ENCODE measurements around the gene LAPTM5. TPM values are rescaled to one million over a fixed set of nuclear protein-coding genes. Genes with fewer than 3 reads are reported as not detected.

The LAPTM5 gene
- total RNA-seq, 1 experiment from 2014 or later: 0.15 TPM

DNA sequence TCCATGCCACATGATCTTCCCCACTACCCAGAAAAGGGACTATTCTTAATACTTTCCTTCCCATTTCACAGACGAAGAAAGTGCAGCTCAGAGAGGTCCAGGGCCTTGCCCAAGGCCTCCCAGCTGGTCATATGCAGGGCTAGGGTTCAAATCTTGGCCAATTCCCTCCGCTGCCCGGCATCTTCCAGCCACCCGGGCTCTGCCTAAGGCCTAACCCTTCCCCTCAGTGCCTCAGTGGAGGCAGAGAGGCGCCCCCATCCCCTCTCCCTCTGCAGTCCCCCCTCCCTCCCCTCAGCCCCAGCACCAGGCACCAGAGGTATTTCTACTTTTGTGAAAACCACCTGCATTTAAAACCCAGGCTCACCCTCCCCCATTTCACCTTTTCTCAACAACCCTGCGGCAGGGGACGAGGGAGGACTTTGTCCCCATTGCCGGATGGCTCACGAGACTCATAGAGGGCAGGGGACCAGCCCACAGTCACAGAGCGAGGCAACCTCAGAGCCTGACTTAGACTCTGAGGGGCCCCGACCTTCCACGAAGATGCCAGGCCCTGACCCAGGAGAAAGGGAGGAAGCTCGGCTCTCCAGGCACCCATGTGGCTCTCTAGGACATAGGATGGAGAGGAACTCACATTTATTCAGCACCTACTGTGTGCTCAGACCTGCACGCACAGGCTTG is 12.3 kb downstream of the LAPTM5 start:
- no peaks in the 10 kb centered on the region for H3K79me2 ChIP-seq (ENCODE audit: insufficient read depth, low read length)
- H2AK5ac ChIP-seq (ENCODE audit: insufficient read length, low read length): no peak overlapping the region
- H4K20me1 ChIP-seq (ENCODE audit: control insufficient read depth, insufficient read depth, insufficient read length): no peaks in the 10 kb centered on the region
- no peak overlapping the region for H4K8ac ChIP-seq (replicated peaks; ENCODE audit: insufficient read length, low read depth, low read length)
- TF ChIP-seq, protein P1, sequence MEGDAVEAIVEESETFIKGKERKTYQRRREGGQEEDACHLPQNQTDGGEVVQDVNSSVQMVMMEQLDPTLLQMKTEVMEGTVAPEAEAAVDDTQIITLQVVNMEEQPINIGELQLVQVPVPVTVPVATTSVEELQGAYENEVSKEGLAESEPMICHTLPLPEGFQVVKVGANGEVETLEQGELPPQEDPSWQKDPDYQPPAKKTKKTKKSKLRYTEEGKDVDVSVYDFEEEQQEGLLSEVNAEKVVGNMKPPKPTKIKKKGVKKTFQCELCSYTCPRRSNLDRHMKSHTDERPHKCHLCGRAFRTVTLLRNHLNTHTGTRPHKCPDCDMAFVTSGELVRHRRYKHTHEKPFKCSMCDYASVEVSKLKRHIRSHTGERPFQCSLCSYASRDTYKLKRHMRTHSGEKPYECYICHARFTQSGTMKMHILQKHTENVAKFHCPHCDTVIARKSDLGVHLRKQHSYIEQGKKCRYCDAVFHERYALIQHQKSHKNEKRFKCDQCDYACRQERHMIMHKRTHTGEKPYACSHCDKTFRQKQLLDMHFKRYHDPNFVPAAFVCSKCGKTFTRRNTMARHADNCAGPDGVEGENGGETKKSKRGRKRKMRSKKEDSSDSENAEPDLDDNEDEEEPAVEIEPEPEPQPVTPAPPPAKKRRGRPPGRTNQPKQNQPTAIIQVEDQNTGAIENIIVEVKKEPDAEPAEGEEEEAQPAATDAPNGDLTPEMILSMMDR (conservative IDR thresholded peaks at IDR 0.05): no peak
- DNase-seq: no peak
- no peak overlapping the region for H3K27ac ChIP-seq (ENCODE audit: insufficient read length, low read depth, low read length)
- peaks cover 3% of the 10 kb centered on the region; the same call in 1 of the 2 replicates for H3K27me3 Mint-ChIP-seq (ENCODE audit: low read depth)
- no peaks in the 10 kb centered on the region for H3K23me2 ChIP-seq (ENCODE audit: insufficient read length, low read depth, low read length, poor library complexity, severe bottlenecking)
- H2AFZ ChIP-seq (ENCODE audit: low read length): no peak overlapping the region
- WGBS (ENCODE audit: extremely low coverage, insufficient read length, low lambda C conversion rate): no CpG with 5 or more reads among the region's 14 CpGs
- H2BK5ac ChIP-seq (ENCODE audit: insufficient read length, low read length): no peak overlapping the region
- no peak overlapping the region for H4K91ac ChIP-seq (ENCODE audit: insufficient read length, low read depth, low read length)
- H3K4me1 Mint-ChIP-seq: peaks cover 47 to 50% of the 10 kb centered on the region in 2 experiments
- no peak overlapping the region for H3K27ac Mint-ChIP-seq
- H3K56ac ChIP-seq (ENCODE audit: insufficient read length, low read depth, low read length): no peak overlapping the region
- no peak overlapping the region for H3K23ac ChIP-seq (ENCODE audit: insufficient read length, low read depth, low read length)
- H3K4me2 ChIP-seq (ENCODE audit: insufficient read depth, insufficient read length, low read length): no peak overlapping the region
- H3K27me3 ChIP-seq (ENCODE audit: insufficient read depth, low read length): no peaks in the 10 kb centered on the region
- no peak overlapping the region for H4K5ac ChIP-seq (ENCODE audit: insufficient read length, low read depth, low read length)
- H3K9me3 Mint-ChIP-seq: no peaks in the 10 kb centered on the region
- H3K18ac ChIP-seq (ENCODE audit: insufficient read length, low read depth, low read length): no peak overlapping the region
- no peaks in the 10 kb centered on the region for H3K9me3 ChIP-seq (ENCODE audit: control insufficient read depth, low read depth, low read length)
- H3K14ac ChIP-seq (ENCODE audit: insufficient read depth, low read length): no peak overlapping the region
- H3K4me3 Mint-ChIP-seq: no peak overlapping the region
- H3K4ac ChIP-seq (ENCODE audit: low read depth, low read length): no peak overlapping the region
- H3T11ph ChIP-seq (ENCODE audit: low read length): no peak overlapping the region
- no peaks in the 10 kb centered on the region for H3K79me1 ChIP-seq (ENCODE audit: insufficient read depth, low read depth, low read length, poor library complexity, severe bottlenecking)
- H2BK20ac ChIP-seq (ENCODE audit: low read depth, low read length, poor library complexity, severe bottlenecking): no peak overlapping the region
- no peaks in the 10 kb centered on the region for H3K36me3 Mint-ChIP-seq (ENCODE audit: insufficient read depth in 1 of 3, low read depth in 3 of 3)
- no peak overlapping the region for H3K9ac ChIP-seq (ENCODE audit: extremely low read depth, insufficient read length, low read length)
- H2BK12ac ChIP-seq (ENCODE audit: insufficient read length, low read depth, low read length): no peak overlapping the region
- no peak overlapping the region for H2BK120ac ChIP-seq (ENCODE audit: low read depth, low read length, poor library complexity, severe bottlenecking)
- peaks cover 3% of the 10 kb centered on the region; the same call in 1 of the 2 replicates for H3K4me1 ChIP-seq (ENCODE audit: insufficient read depth, low read length)
- no peak overlapping the region for H2BK15ac ChIP-seq (ENCODE audit: low read depth, low read length)
